WTC11 (cell line): Measurements from ENCODE around the gene MYBPHL. TPM values are rescaled to one million over a fixed set of nuclear protein-coding genes. Genes with fewer than 3 reads are reported as not detected.

Experiments
- ATAC-seq: fragments of 200-7000 bp; cut with Tn5 transposase; 2 replicates; pipeline ENCODE4 v1.10.0; 2021; ENCODE audit warnings: mild to moderate bottlenecking, moderate library complexity
- CTCF ChIA-PET: fragments of 300-600 bp; sonication (Branson Sonifier 250); formaldehyde crosslinking; loops from one replicate; lab custom pipeline; 2021; ENCODE audit warnings: antibody characterized with exemption; lab: Charles Lee
- POLR2A ChIA-PET: fragments of 350-600 bp; sonication (Branson Sonifier 250); formaldehyde crosslinking; loops from one replicate; lab custom pipeline; 2021; ENCODE audit warnings: antibody characterized with exemption; lab: Charles Lee
- DNase-seq: peaks from one replicate; pipeline ENCODE4 v3.0.0; 2021; ENCODE audit warnings: low spot score
- H3K27ac Mint-ChIP-seq: 2 replicates; pipeline ENCODE4 v1.8.0; 2021; ENCODE audit warnings: mixed read lengths
- H3K27me3 Mint-ChIP-seq: 2 replicates; pipeline ENCODE4 v1.8.0; 2021; ENCODE audit warnings: low read depth, mild to moderate bottlenecking, moderate library complexity, mixed read lengths
- H3K36me3 Mint-ChIP-seq: 2 replicates; pipeline ENCODE4 v1.8.0; 2021; ENCODE audit warnings: mixed read lengths
- H3K4me1 Mint-ChIP-seq: 2 replicates; pipeline ENCODE4 v1.8.0; 2022; ENCODE audit warnings: mixed read lengths
- H3K4me3 Mint-ChIP-seq: 2 replicates; pipeline ENCODE4 v1.8.0; 2021; ENCODE audit warnings: mild to moderate bottlenecking, moderate library complexity, mixed read lengths
- H3K9me3 Mint-ChIP-seq: 2 replicates; pipeline ENCODE4 v1.8.0; 2021; ENCODE audit warnings: mixed read lengths
- AFF4 ChIP-seq: sonication (generic); formaldehyde crosslinking; IDR thresholded peaks from 2 replicates; pipeline ENCODE4 v1.8.1; 2023; ENCODE audit warnings: mild to moderate bottlenecking, missing genetic modification reagents, borderline replicate concordance
- ATF2 ChIP-seq: sonication (generic); formaldehyde crosslinking; IDR thresholded peaks from 2 replicates; pipeline ENCODE4 v1.8.1; 2022; ENCODE audit warnings: low read depth, missing genetic modification reagents, borderline replicate concordance
- E2F5 ChIP-seq: sonication (generic); formaldehyde crosslinking; IDR thresholded peaks from 2 replicates; pipeline ENCODE4 v1.8.1; 2022; ENCODE audit warnings: mild to moderate bottlenecking, moderate library complexity, missing genetic modification reagents
- ESRRA ChIP-seq: sonication (generic); formaldehyde crosslinking; IDR thresholded peaks from 2 replicates; pipeline ENCODE4 v1.8.1; 2022; ENCODE audit warnings: mild to moderate bottlenecking, missing genetic modification reagents, borderline replicate concordance
- FOXJ3 ChIP-seq: sonication (generic); formaldehyde crosslinking; IDR thresholded peaks from 2 replicates; pipeline ENCODE4 v1.9.0; 2021; ENCODE audit warnings: missing genetic modification reagents, mild to moderate bottlenecking, borderline replicate concordance
- FOXP4 ChIP-seq: sonication (generic); formaldehyde crosslinking; IDR thresholded peaks from 2 replicates; pipeline ENCODE4 v1.8.0; 2022; ENCODE audit warnings: mild to moderate bottlenecking, missing genetic modification reagents
- GABPB1 ChIP-seq: sonication (generic); formaldehyde crosslinking; IDR thresholded peaks from 2 replicates; pipeline ENCODE4 v1.8.1; 2023; ENCODE audit warnings: mild to moderate bottlenecking, missing genetic modification reagents
- HMGA2 ChIP-seq: fragments of 250-450 bp; sonication (Bioruptor Pico); IDR thresholded peaks from 2 replicates; pipeline ENCODE4 v1.4.0; 2021; ENCODE audit warnings: mild to moderate bottlenecking, moderate library complexity
- MYBL2 ChIP-seq: sonication (generic); formaldehyde crosslinking; IDR thresholded peaks from 2 replicates; pipeline ENCODE4 v1.8.1; 2023; ENCODE audit warnings: mild to moderate bottlenecking, moderate library complexity, missing genetic modification reagents
- PRDM15 ChIP-seq: sonication (generic); formaldehyde crosslinking; IDR thresholded peaks from 2 replicates; pipeline ENCODE4 v1.8.0; 2022; ENCODE audit warnings: missing genetic modification reagents
- RORB ChIP-seq: fragments of 250-450 bp; sonication (Bioruptor Pico); IDR thresholded peaks from 2 replicates; pipeline ENCODE4 v1.9.0; 2021; ENCODE audit warnings: mild to moderate bottlenecking
- SMAD3 ChIP-seq: sonication (generic); formaldehyde crosslinking; IDR thresholded peaks from 2 replicates; pipeline ENCODE4 v1.8.0; 2022; ENCODE audit warnings: missing genetic modification reagents, mild to moderate bottlenecking, borderline replicate concordance
- SP1 ChIP-seq: sonication (generic); formaldehyde crosslinking; conservative IDR thresholded peaks from 2 replicates; pipeline ENCODE4 v1.8.1; 2022; ENCODE audit warnings: missing genetic modification reagents
- STAT6 ChIP-seq: sonication (generic); formaldehyde crosslinking; conservative IDR thresholded peaks from 2 replicates; pipeline ENCODE4 v1.8.1; 2023; ENCODE audit warnings: mild to moderate bottlenecking, low read depth, missing genetic modification reagents, moderate library complexity
- TCF7 ChIP-seq: sonication (generic); formaldehyde crosslinking; IDR thresholded peaks from 2 replicates; pipeline ENCODE4 v1.8.0; 2022; ENCODE audit warnings: mild to moderate bottlenecking, low read depth, missing genetic modification reagents, moderate library complexity
- TEAD1 ChIP-seq: sonication (generic); formaldehyde crosslinking; IDR thresholded peaks from 2 replicates; pipeline ENCODE4 v1.8.0; 2022; ENCODE audit warnings: mild to moderate bottlenecking, missing genetic modification reagents
- TEAD4 ChIP-seq: sonication (generic); formaldehyde crosslinking; IDR thresholded peaks from 2 replicates; pipeline ENCODE4 v1.8.0; 2022; ENCODE audit warnings: mild to moderate bottlenecking, missing genetic modification reagents
- ZNF232 ChIP-seq: sonication (generic); formaldehyde crosslinking; IDR thresholded peaks from 2 replicates; pipeline ENCODE4 v1.8.0; 2022; ENCODE audit warnings: mild to moderate bottlenecking, missing genetic modification reagents
- ZNF416 ChIP-seq: fragments of 250-450 bp; sonication (Bioruptor Pico); IDR thresholded peaks from 2 replicates; pipeline ENCODE4 v1.9.0; 2021; ENCODE audit warnings: mild to moderate bottlenecking, inconsistent platforms
- ZNF671 ChIP-seq: fragments of 250-450 bp; sonication (Bioruptor Pico); IDR thresholded peaks from 2 replicates; pipeline ENCODE4 v1.8.0; 2021; ENCODE audit warnings: mild to moderate bottlenecking
- total RNA-seq: library from RNA; stranded (reverse); gene quantifications from 3 replicates; pipeline ENCODE4 v1.2.3, GENCODE V29; 2021

MYBPHL gene
- total RNA-seq, 1 experiment from 2014 or later, result 1.2 TPM

- no peak for TF ChIP-seq ZNF232 (CRISPR knock-in tag)
- TF ChIP-seq TCF7 (CRISPR knock-in tag), result no peak
- no peak for TF ChIP-seq FOXP4 (CRISPR knock-in tag)
- no peak for TF ChIP-seq STAT6 (CRISPR knock-in tag)
- no peak for TF ChIP-seq ZNF416 (CRISPR knock-in tag)
- no peak for TF ChIP-seq ESRRA (CRISPR knock-in tag)
- no peak for TF ChIP-seq ATF2 (CRISPR knock-in tag)
Measured at GRCh38 chr1:109293026-109293425, 13.8 kb downstream of the MYBPHL start (continued).

- H3K4me3 Mint-ChIP-seq, result no peak overlapping the region
- CTCF ChIA-PET, result interaction anchor here (1.1 to 2.0 kb wide), 4 partner anchors 9 to 91 kb away, joined by 3 to 7 read pairs (median 5); partner anchors contain the start of gene PSRC1
- no peak overlapping the region for H3K27ac Mint-ChIP-seq
- H3K36me3 Mint-ChIP-seq, result no peaks in the 10 kb centered on the region
- POLR2A ChIA-PET, result no interaction called here
- H3K9me3 Mint-ChIP-seq, result peaks cover 4% of the 10 kb centered on the region; the same call in 1 of the 2 replicates
- no peak for ATAC-seq
- DNase-seq, result no peak
- peaks cover 13% of the 10 kb centered on the region for H3K4me1 Mint-ChIP-seq
- TF ChIP-seq HMGA2 (CRISPR knock-in tag) (no peak), ZNF232 (CRISPR knock-in tag) (no peak), MYBL2 (CRISPR knock-in tag) (no peak), ESRRA (CRISPR knock-in tag) (no peak), GABPB1 (CRISPR knock-in tag) (no peak), ZNF671 (CRISPR knock-in tag) (no peak), PRDM15 (no peak), SP1 (no peak), TEAD1 (CRISPR knock-in tag) (no peak), SMAD3 (CRISPR knock-in tag) (no peak), FOXJ3 (CRISPR knock-in tag) (no peak), E2F5 (CRISPR knock-in tag) (no peak), TEAD4 (CRISPR knock-in tag) (no peak), AFF4 (no peak), RORB (CRISPR knock-in tag) (no peak)
- no peaks in the 10 kb centered on the region for H3K27me3 Mint-ChIP-seq
Measured at GRCh38 chr1:109292364-109292763, 14.4 kb downstream of the MYBPHL start.
